MM.1S (cell line): Measurements from ENCODE around the gene KRT74.

Experiments
- DNase-seq: peaks from one replicate; pipeline ENCODE4 v3.0.0-alpha.2; 2015
- H2AFZ ChIP-seq: fragments of 300-600 bp; sonication (generic); 2 replicates; pipeline ENCODE4 v1.6.0; 2016; ENCODE audit warnings: antibody characterized with exemption, low read length
- H3F3A ChIP-seq: fragments of 300-600 bp; sonication (generic); 2 replicates; pipeline ENCODE4 v1.6.1; 2016; ENCODE audit warnings: mild to moderate bottlenecking, antibody characterized with exemption, low read length, moderate library complexity, mixed read lengths; ENCODE audit not compliant: insufficient read depth
- H3K27ac ChIP-seq: fragments of 300-600 bp; sonication (generic); 2 replicates; pipeline ENCODE4 v1.5.1; 2016; ENCODE audit warnings: mild to moderate bottlenecking, low read length
- H3K27me3 ChIP-seq: fragments of 300-600 bp; sonication (generic); replicated peaks from 2 replicates; pipeline ENCODE4 v1.6.0; 2016; ENCODE audit warnings: low read length; ENCODE audit not compliant: insufficient read depth
- H3K36me3 ChIP-seq: fragments of 300-600 bp; sonication (generic); replicated peaks from 2 replicates; pipeline ENCODE4 v1.6.1; 2016; ENCODE audit warnings: mild to moderate bottlenecking, low read length, mixed read lengths; ENCODE audit not compliant: insufficient read depth
- H3K4me1 ChIP-seq: fragments of 300-600 bp; sonication (generic); 2 replicates; pipeline ENCODE4 v1.6.1; 2016; ENCODE audit warnings: low read length, mixed read lengths
- H3K4me2 ChIP-seq: fragments of 300-600 bp; sonication (generic); 2 replicates; pipeline ENCODE4 v1.6.0; 2016; ENCODE audit warnings: low read depth, low read length
- H3K4me3 ChIP-seq: fragments of 300-600 bp; sonication (generic); 2 replicates; pipeline ENCODE4 v1.5.1; 2016; ENCODE audit warnings: low read length, mixed read lengths
- H3K79me2 ChIP-seq: fragments of 300-600 bp; sonication (generic); 2 replicates; pipeline ENCODE4 v1.6.1; 2016; ENCODE audit warnings: mixed run types, low read length, mixed read lengths
- H3K9ac ChIP-seq: fragments of 300-600 bp; sonication (generic); 2 replicates; pipeline ENCODE4 v1.6.1; 2016; ENCODE audit warnings: low read length, mixed read lengths
- H3K9me2 ChIP-seq: fragments of 300-600 bp; sonication (generic); replicated peaks from 2 replicates; pipeline ENCODE4 v1.6.1; 2016; ENCODE audit warnings: mild to moderate bottlenecking, low read length, mixed read lengths; ENCODE audit not compliant: insufficient read depth
- H3K9me3 ChIP-seq: fragments of 300-600 bp; sonication (generic); replicated peaks from 2 replicates; pipeline ENCODE4 v1.6.1; 2016; ENCODE audit warnings: mild to moderate bottlenecking, low read length, mixed read lengths; ENCODE audit not compliant: insufficient read depth
- H4K20me1 ChIP-seq: fragments of 300-600 bp; sonication (generic); 2 replicates; pipeline ENCODE4 v1.6.1; 2016; ENCODE audit warnings: mild to moderate bottlenecking, low read length, moderate library complexity, mixed read lengths; ENCODE audit not compliant: insufficient read depth
- CTCF ChIP-seq: fragments of 300-600 bp; sonication (generic); IDR thresholded peaks from 2 replicates; pipeline ENCODE4 v1.5.1; 2016; ENCODE audit warnings: antibody characterized with exemption, low read length, mixed read lengths
- EZH2 ChIP-seq: fragments of 300-600 bp; sonication (generic); optimal IDR thresholded peaks from 2 replicates; pipeline ENCODE3; 2017; ENCODE audit warnings: low read depth, mild to moderate bottlenecking, antibody characterized with exemption, low read length, mixed read lengths
- EZH2phosphoT487 ChIP-seq: fragments of 300-600 bp; sonication (generic); IDR thresholded peaks from 2 replicates; pipeline ENCODE4 v1.6.1; 2018; ENCODE audit warnings: antibody characterized with exemption, low read length

Gene KRT74

GRCh38 chr12:52517888-52518287 is 55.8 kb downstream of the KRT74 start:
- Histone ChIP-seq H3K9me2 (no peaks in the 10 kb centered on the region), H2AFZ (no peak overlapping the region), H3K27ac (no peak overlapping the region)

GRCh38 chr12:52517005-52517835 is 56.4 kb downstream of the KRT74 start:
- Histone ChIP-seq H3K4me2 (no peak overlapping the region), H3K27ac (no peak overlapping the region), H3F3A (no peaks in the 10 kb centered on the region), H3K4me1 (no peaks in the 10 kb centered on the region), H3K9ac (no peak overlapping the region), H3K4me3 (no peak overlapping the region), H3K36me3 (no peaks in the 10 kb centered on the region), H3K9me2 (no peaks in the 10 kb centered on the region), H3K79me2 (no peaks in the 10 kb centered on the region), H4K20me1 (no peaks in the 10 kb centered on the region), H3K9me3 (no peaks in the 10 kb centered on the region), H3K27me3 (peaks cover 64% of the 10 kb centered on the region), H2AFZ (no peak overlapping the region)
- TF ChIP-seq EZH2, result no peak
- TF ChIP-seq CTCF, result no peak
- no peak for TF ChIP-seq EZH2phosphoT487
- DNase-seq, result no peak

More at GRCh38 chr12:52517888-52518287, 55.8 kb downstream of the KRT74 start:
- no peaks in the 10 kb centered on the region for H3K79me2 ChIP-seq
- no peaks in the 10 kb centered on the region for H3K9me3 ChIP-seq
- no peaks in the 10 kb centered on the region for H3K4me1 ChIP-seq
- H3K4me2 ChIP-seq, result no peak overlapping the region
- H3K36me3 ChIP-seq, result no peaks in the 10 kb centered on the region
- TF ChIP-seq EZH2phosphoT487 (no peak), EZH2 (no peak), CTCF (no peak)
- DNase-seq, result no peak
- peaks cover 67% of the 10 kb centered on the region for H3K27me3 ChIP-seq
- no peak overlapping the region for H3K4me3 ChIP-seq
- H3K9ac ChIP-seq, result no peak overlapping the region
- no peaks in the 10 kb centered on the region for H3F3A ChIP-seq
- no peaks in the 10 kb centered on the region for H4K20me1 ChIP-seq

GRCh38 chr12:52515927-52516831 is 57.5 kb downstream of the KRT74 start:
- Histone ChIP-seq H2AFZ (no peak overlapping the region), H3K27ac (no peak overlapping the region), H3K9me2 (no peaks in the 10 kb centered on the region), H3K4me1 (no peaks in the 10 kb centered on the region), H4K20me1 (no peaks in the 10 kb centered on the region), H3K4me2 (no peak overlapping the region), H3K9me3 (no peaks in the 10 kb centered on the region), H3K9ac (no peak overlapping the region), H3K79me2 (no peaks in the 10 kb centered on the region), H3K4me3 (no peak overlapping the region), H3K27me3 (peaks cover 55% of the 10 kb centered on the region), H3F3A (no peaks in the 10 kb centered on the region), H3K36me3 (no peaks in the 10 kb centered on the region)
- no peak for TF ChIP-seq EZH2
- no peak for TF ChIP-seq EZH2phosphoT487
- TF ChIP-seq CTCF, result no peak
- no peak for DNase-seq
